Mesendoderm (in vitro differentiated cells): ENCODE data around the gene KATNIP.
A peak's percentile ranks its signal among the peaks of the same experiment; 100 is the strongest.

Experiments
- DNase-seq: peaks from one replicate; pipeline ENCODE4 v3.0.0; 2013
- H2AK5ac ChIP-seq: 2 replicates; pipeline ENCODE4 v1.6.1; 2013; ENCODE audit warnings: low read length, inconsistent platforms
- H2BK120ac ChIP-seq: 2 replicates; pipeline ENCODE4 v1.6.1; 2013; ENCODE audit warnings: low read depth, mild to moderate bottlenecking, low read length, moderate library complexity, mixed read lengths
- H2BK15ac ChIP-seq: replicated peaks from 2 replicates; pipeline ENCODE4 v1.6.1; 2013; ENCODE audit warnings: low read depth, mild to moderate bottlenecking, moderate library complexity
- H2BK5ac ChIP-seq: 2 replicates; pipeline ENCODE4 v1.6.1; 2013; ENCODE audit warnings: low read length, inconsistent platforms
- H3K18ac ChIP-seq: 2 replicates; pipeline ENCODE4 v1.6.1; 2013; ENCODE audit warnings: mild to moderate bottlenecking, low read length, mixed read lengths
- H3K23ac ChIP-seq: one replicate; pipeline ENCODE4 v1.6.1; 2013; ENCODE audit warnings: low read length
- H3K27ac ChIP-seq: 2 replicates; pipeline ENCODE4 v1.5.1; 2013; ENCODE audit warnings: low read depth, mild to moderate bottlenecking, inconsistent platforms, low read length, moderate library complexity
- H3K27me3 ChIP-seq: 2 replicates; pipeline ENCODE4 v1.6.1; 2013; ENCODE audit warnings: low read length, control low read depth, mild to moderate bottlenecking, inconsistent platforms; ENCODE audit not compliant: insufficient read depth, poor library complexity
- H3K36me3 ChIP-seq: 2 replicates; pipeline ENCODE4 v1.6.1; 2013; ENCODE audit warnings: low read length, inconsistent platforms; ENCODE audit not compliant: control insufficient read depth, insufficient read depth
- H3K4ac ChIP-seq: one replicate; pipeline ENCODE4 v1.6.1; 2013; ENCODE audit warnings: low read depth, mild to moderate bottlenecking, low read length, moderate library complexity
- H3K4me1 ChIP-seq: 2 replicates; pipeline ENCODE4 v1.6.1; 2013; ENCODE audit warnings: low read depth, low read length, inconsistent platforms; ENCODE audit not compliant: control insufficient read depth
- H3K4me2 ChIP-seq: 2 replicates; pipeline ENCODE4 v1.6.1; 2013; ENCODE audit warnings: low read length
- H3K4me3 ChIP-seq: 2 replicates; pipeline ENCODE4 v1.5.1; 2013; ENCODE audit warnings: mild to moderate bottlenecking, low read length
- H3K56ac ChIP-seq: one replicate; pipeline ENCODE4 v1.6.1; 2013; ENCODE audit warnings: low read length
- H3K79me1 ChIP-seq: 2 replicates; pipeline ENCODE4 v1.6.1; 2013; ENCODE audit warnings: low read length, inconsistent platforms
- H3K79me2 ChIP-seq: 2 replicates; pipeline ENCODE4 v1.6.1; 2013; ENCODE audit warnings: mild to moderate bottlenecking, low read length; ENCODE audit not compliant: control insufficient read depth, insufficient read depth
- H3K9ac ChIP-seq: 2 replicates; pipeline ENCODE4 v1.6.1; 2013; ENCODE audit warnings: low read length, inconsistent platforms
- H4K5ac ChIP-seq: one replicate; pipeline ENCODE4 v1.6.1; 2013; ENCODE audit warnings: low read length
- H4K8ac ChIP-seq: one replicate; pipeline ENCODE4 v1.6.1; 2013; ENCODE audit warnings: low read depth, mild to moderate bottlenecking, control low read depth, low read length, moderate library complexity
- WGBS: extraction: QIAGEN DNeasy Blood & Tissue Kit; methylation state at CpG from one replicate; pipeline ENCODE4 v1.1.7; 2013; ENCODE audit warnings: low lambda C conversion rate, missing lambda C conversion rate; ENCODE audit not compliant: insufficient coverage; ENCODE audit errors: extremely low coverage; 5-methylcytosine and 5-hydroxymethylcytosine counted together

Gene KATNIP

GRCh38 chr16:27576729-27577128 lies 26.8 kb downstream of the KATNIP start:
- Histone ChIP-seq H2BK120ac (no peak overlapping the region), H3K9ac (no peak overlapping the region), H4K8ac (no peak overlapping the region), H2AK5ac (no peak overlapping the region), H3K27me3 (no peaks in the 10 kb centered on the region), H3K79me1 (no peaks in the 10 kb centered on the region), H3K4me2 (no peak overlapping the region), H3K56ac (no peak overlapping the region), H3K27ac (no peak overlapping the region), H2BK15ac (no peak overlapping the region), H3K4ac (no peak overlapping the region), H4K5ac (no peak overlapping the region), H2BK5ac (no peak overlapping the region), H3K36me3 (no peaks in the 10 kb centered on the region), H3K79me2 (no peaks in the 10 kb centered on the region), H3K4me3 (no peak overlapping the region), H3K23ac (no peak overlapping the region), H3K18ac (no peak overlapping the region), H3K4me1 (no peaks in the 10 kb centered on the region)
- no peak for DNase-seq
- no CpG with 5 or more reads among the region's 5 CpGs for WGBS

GRCh38 chr16:27579087-27579980 lies 29.4 kb downstream of the KATNIP start:
- Histone ChIP-seq H3K36me3 (no peaks in the 10 kb centered on the region), H2BK120ac (no peak overlapping the region), H2BK15ac (no peak overlapping the region), H3K4ac (no peak overlapping the region), H3K27ac (no peak overlapping the region), H2AK5ac (no peak overlapping the region), H3K79me1 (no peaks in the 10 kb centered on the region), H3K23ac (no peak overlapping the region), H3K56ac (no peak overlapping the region), H3K18ac (no peak overlapping the region), H3K9ac (no peak overlapping the region), H3K27me3 (no peaks in the 10 kb centered on the region), H2BK5ac (no peak overlapping the region), H4K5ac (no peak overlapping the region), H3K4me1 (no peaks in the 10 kb centered on the region), H3K4me3 (no peak overlapping the region), H3K79me2 (no peaks in the 10 kb centered on the region), H4K8ac (no peak overlapping the region), H3K4me2 (no peak overlapping the region)
- no CpG with 5 or more reads among the region's 4 CpGs for WGBS
- no peak for DNase-seq

- Histone ChIP-seq H3K23ac (no peak overlapping the region), H3K56ac (no peak overlapping the region), H4K8ac (no peak overlapping the region), H3K36me3 (no peaks in the 10 kb centered on the region), H2BK120ac (no peak overlapping the region), H3K4me1 (no peaks in the 10 kb centered on the region), H3K79me2 (no peaks in the 10 kb centered on the region), H3K4ac (no peak overlapping the region), H3K18ac (no peak overlapping the region), H3K79me1 (no peaks in the 10 kb centered on the region), H3K4me2 (no peak overlapping the region), H3K27ac (no peak overlapping the region), H2BK5ac (no peak overlapping the region), H3K27me3 (no peaks in the 10 kb centered on the region), H3K4me3 (no peak overlapping the region), H2BK15ac (no peak overlapping the region), H4K5ac (no peak overlapping the region), H2AK5ac (no peak overlapping the region), H3K9ac (no peak overlapping the region)
- peak; percentile 35 for DNase-seq
- no CpG with 5 or more reads among the region's 2 CpGs for WGBS
Measured at GRCh38 chr16:27582883-27583282, 32.9 kb downstream of the KATNIP start.

GRCh38 chr16:27583634-27584033 lies 33.7 kb downstream of the KATNIP start:
- no peak overlapping the region for H3K4me2 ChIP-seq
- H3K18ac ChIP-seq: no peak overlapping the region
- DNase-seq: no peak
- H3K23ac ChIP-seq: no peak overlapping the region
- H3K36me3 ChIP-seq: no peaks in the 10 kb centered on the region
- no peak overlapping the region for H3K56ac ChIP-seq
- peak overlapping the region; percentile 1 for H3K27ac ChIP-seq
- H3K4ac ChIP-seq: no peak overlapping the region
- H4K5ac ChIP-seq: no peak overlapping the region
- H3K4me1 ChIP-seq: no peaks in the 10 kb centered on the region
- H2BK5ac ChIP-seq: no peak overlapping the region
- no peak overlapping the region for H2BK15ac ChIP-seq
- no CpG with 5 or more reads among the region's 1 CpG for WGBS
- no peak overlapping the region for H2AK5ac ChIP-seq
- H3K4me3 ChIP-seq: no peak overlapping the region
- no peak overlapping the region for H3K9ac ChIP-seq
- H3K79me1 ChIP-seq: no peaks in the 10 kb centered on the region
- no peak overlapping the region for H4K8ac ChIP-seq
- no peaks in the 10 kb centered on the region for H3K79me2 ChIP-seq
- H3K27me3 ChIP-seq: no peaks in the 10 kb centered on the region
- no peak overlapping the region for H2BK120ac ChIP-seq

- Histone ChIP-seq H3K4me3 (no peak overlapping the region), H4K5ac (no peak overlapping the region), H3K79me2 (no peaks in the 10 kb centered on the region), H3K27me3 (no peaks in the 10 kb centered on the region), H3K4ac (no peak overlapping the region), H2AK5ac (no peak overlapping the region), H3K36me3 (no peaks in the 10 kb centered on the region), H2BK15ac (no peak overlapping the region), H3K23ac (no peak overlapping the region), H3K4me2 (no peak overlapping the region), H3K4me1 (no peaks in the 10 kb centered on the region), H3K9ac (no peak overlapping the region), H2BK120ac (no peak overlapping the region), H3K79me1 (no peaks in the 10 kb centered on the region), H3K27ac (no peak overlapping the region), H3K18ac (no peak overlapping the region), H4K8ac (no peak overlapping the region), H2BK5ac (no peak overlapping the region), H3K56ac (no peak overlapping the region)
- DNase-seq: no peak
- WGBS: no CpG with 5 or more reads among the region's 5 CpGs
Measured at GRCh38 chr16:27585200-27585599, 35.3 kb downstream of the KATNIP start.

GRCh38 chr16:27586711-27587110 lies 36.8 kb downstream of the KATNIP start:
- Histone ChIP-seq H3K56ac (no peak overlapping the region), H3K36me3 (no peaks in the 10 kb centered on the region), H3K4me2 (no peak overlapping the region), H2BK5ac (no peak overlapping the region), H3K9ac (no peak overlapping the region), H2BK15ac (no peak overlapping the region), H3K4me1 (no peaks in the 10 kb centered on the region), H2BK120ac (no peak overlapping the region), H4K8ac (no peak overlapping the region), H3K79me1 (no peaks in the 10 kb centered on the region), H3K4ac (no peak overlapping the region), H4K5ac (no peak overlapping the region), H3K27me3 (no peaks in the 10 kb centered on the region), H3K23ac (no peak overlapping the region), H3K18ac (no peak overlapping the region), H3K79me2 (no peaks in the 10 kb centered on the region), H3K4me3 (no peak overlapping the region), H3K27ac (no peak overlapping the region), H2AK5ac (no peak overlapping the region)
- WGBS: no CpG with 5 or more reads among the region's 8 CpGs
- no peak for DNase-seq
